Neural crest cell (in vitro differentiated cells): Measurements from ENCODE around the gene PRR18. TPM values are rescaled to one million over a fixed set of nuclear protein-coding genes. Genes with fewer than 3 reads are reported as not detected.
"Not testable (repeated sequence)": the region's sequence is repeated elsewhere in the genome, so short reads cannot be mapped to it uniquely, and the experiment has no call there.

Experiments used
- DNase-seq: peaks from one replicate; pipeline ENCODE4 v3.0.0; 2021; ENCODE audit warnings: low read depth, mixed read lengths, low spot score
- H3K27ac Mint-ChIP-seq: one replicate; pipeline ENCODE4 v1.8.0; 2021; ENCODE audit warnings: mild to moderate bottlenecking, mixed read lengths; ENCODE audit not compliant: unreplicated experiment
- H3K27me3 Mint-ChIP-seq: 2 replicates; pipeline ENCODE4 v1.8.0; 2021; ENCODE audit warnings: low read depth, mild to moderate bottlenecking, mixed read lengths
- H3K36me3 Mint-ChIP-seq: 2 replicates; pipeline ENCODE4 v1.8.0; 2021; ENCODE audit warnings: low read depth, mild to moderate bottlenecking, mixed read lengths
- H3K4me1 Mint-ChIP-seq: 2 replicates; pipeline ENCODE4 v1.8.0; 2021; ENCODE audit warnings: mixed read lengths
- H3K4me3 Mint-ChIP-seq: one replicate; pipeline ENCODE4 v1.8.0; 2021; ENCODE audit warnings: mild to moderate bottlenecking, mixed read lengths
- H3K9me3 Mint-ChIP-seq: 2 replicates; pipeline ENCODE4 v1.8.0; 2021; ENCODE audit warnings: mixed read lengths
- CTCF ChIP-seq: fragments of 200-600 bp; sonication (generic); conservative IDR thresholded peaks from 2 replicates; pipeline ENCODE4 v1.5.0; 2021; ENCODE audit warnings: antibody characterized with exemption, mild to moderate bottlenecking
- total RNA-seq: library from RNA; stranded (reverse); gene quantifications from 2 replicates; pipeline ENCODE4 v1.2.1, GENCODE V29; 2021

PRR18 gene
- total RNA-seq, 1 donor from 2014 or later: 0.35 TPM

- H3K9me3 Mint-ChIP-seq: peaks cover 12% of the 10 kb centered on the region
- peaks cover 13% of the 10 kb centered on the region for H3K36me3 Mint-ChIP-seq
- H3K4me1 Mint-ChIP-seq: peaks cover 22% of the 10 kb centered on the region
- DNase-seq: no peak
- TF ChIP-seq CTCF: no peak
- peaks cover 5% of the 10 kb centered on the region for H3K27me3 Mint-ChIP-seq
- no peak overlapping the region for H3K4me3 Mint-ChIP-seq
- peak overlapping the region; percentile 73 for H3K27ac Mint-ChIP-seq
These were observed 44.7 kb upstream of the PRR18 start for GRCh38 chr6:166352923-166353322.

GRCh38 chr6:166351715-166352285, 43.6 kb upstream of the PRR18 start:
- peaks cover 13% of the 10 kb centered on the region for H3K36me3 Mint-ChIP-seq
- peaks cover 13% of the 10 kb centered on the region for H3K27me3 Mint-ChIP-seq
- peaks cover 22% of the 10 kb centered on the region for H3K4me1 Mint-ChIP-seq
- DNase-seq: no peak
- H3K27ac Mint-ChIP-seq: no peak overlapping the region
- H3K9me3 Mint-ChIP-seq: peaks cover 12% of the 10 kb centered on the region
- TF ChIP-seq CTCF: no peak
- no peak overlapping the region for H3K4me3 Mint-ChIP-seq

GRCh38 chr6:166348305-166348949, 40.2 kb upstream of the PRR18 start:
- DNase-seq: no peak
- H3K4me1 Mint-ChIP-seq: peaks cover 21% of the 10 kb centered on the region
- TF ChIP-seq CTCF: no peak
- peaks cover 12% of the 10 kb centered on the region for H3K9me3 Mint-ChIP-seq
- peaks cover 18% of the 10 kb centered on the region for H3K27me3 Mint-ChIP-seq
- H3K27ac Mint-ChIP-seq: no peak overlapping the region
- peaks cover 13% of the 10 kb centered on the region for H3K36me3 Mint-ChIP-seq
- no peak overlapping the region for H3K4me3 Mint-ChIP-seq

- no peak overlapping the region for H3K4me3 Mint-ChIP-seq
- H3K36me3 Mint-ChIP-seq: peaks cover 11% of the 10 kb centered on the region
- no peak for DNase-seq
- H3K27me3 Mint-ChIP-seq: peaks cover 18% of the 10 kb centered on the region
- no peak overlapping the region for H3K27ac Mint-ChIP-seq
- peaks cover 13% of the 10 kb centered on the region for H3K4me1 Mint-ChIP-seq
- H3K9me3 Mint-ChIP-seq: peaks cover 12% of the 10 kb centered on the region
- TF ChIP-seq CTCF: no peak
These were observed 38.8 kb upstream of the PRR18 start for GRCh38 chr6:166346965-166347364.

- TF ChIP-seq CTCF: no peak
- Mint-ChIP-seq H3K4me1 (peaks cover 13% of the 10 kb centered on the region), H3K27me3 (peaks cover 18% of the 10 kb centered on the region), H3K4me3 (no peak overlapping the region), H3K9me3 (peaks cover 7% of the 10 kb centered on the region), H3K27ac (no peak overlapping the region), H3K36me3 (peaks cover 6% of the 10 kb centered on the region)
- DNase-seq: no peak
These were observed 38.3 kb upstream of the PRR18 start for GRCh38 chr6:166346449-166346848.

- H3K4me1 Mint-ChIP-seq: peaks cover 16% of the 10 kb centered on the region
- H3K27ac Mint-ChIP-seq, DNase-seq, H3K36me3 Mint-ChIP-seq, H3K9me3 Mint-ChIP-seq: not testable (repeated sequence)
- peaks cover 18% of the 10 kb centered on the region for H3K27me3 Mint-ChIP-seq
- peak overlapping the region; percentile 74 for H3K4me3 Mint-ChIP-seq
These were observed 37.5 kb upstream of the PRR18 start for GRCh38 chr6:166345672-166346071.

GRCh38 chr6:166344921-166345320, 36.7 kb upstream of the PRR18 start:
- H3K36me3 Mint-ChIP-seq, H3K27ac Mint-ChIP-seq, H3K9me3 Mint-ChIP-seq, DNase-seq: not testable (repeated sequence)
- Mint-ChIP-seq H3K4me3 (peak overlapping the region; percentile 80), H3K27me3 (peaks cover 18% of the 10 kb centered on the region), H3K4me1 (peaks cover 16% of the 10 kb centered on the region)
